Natural killer cell (primary cell): ENCODE data around the gene BPHL. TPM values are rescaled to one million over a fixed set of nuclear protein-coding genes. Genes with fewer than 3 reads are reported as not detected.

Source experiments
- ATAC-seq, 3 donors: fragments of 150-1000 bp in 2 of 3; fragments of 200-7000 bp in 1 of 3; cut with Tn5 transposase; 1 replicate in 1 of 3; 2 replicates in 2 of 3; pipeline ENCODE4 v1.10.0; 2021; ENCODE audit warnings: mild to moderate bottlenecking in 2 of 3, moderate library complexity in 2 of 3
- DNase-seq, 2 donors: peaks; one replicate each; pipeline versions ENCODE4 v3.0.0 to v3.0.0-alpha.2; 2013 to 2021; ENCODE audit warnings: mixed read lengths in 1 of 2
- H3K27ac ChIP-seq: one replicate; pipeline ENCODE4 v1.5.1; 2013; ENCODE audit warnings: mild to moderate bottlenecking, low read length
- H3K27me3 ChIP-seq: one replicate; pipeline ENCODE4 v1.6.1; 2013; ENCODE audit warnings: low read length; ENCODE audit not compliant: control insufficient read depth, insufficient read depth
- H3K36me3 ChIP-seq: one replicate; pipeline ENCODE4 v1.6.1; 2013; ENCODE audit warnings: low read length; ENCODE audit not compliant: control insufficient read depth, insufficient read depth
- H3K4me1 ChIP-seq: one replicate; pipeline ENCODE4 v1.6.1; 2013; ENCODE audit warnings: low read length; ENCODE audit not compliant: control insufficient read depth, insufficient read depth
- H3K4me3 ChIP-seq: one replicate; pipeline ENCODE4 v1.5.1; 2013; ENCODE audit warnings: low read length
- H3K9me3 ChIP-seq: one replicate; pipeline ENCODE4 v1.6.1; 2013; ENCODE audit warnings: low read length; ENCODE audit not compliant: control insufficient read depth, insufficient read depth
- H3K27ac Mint-ChIP-seq, 2 donors: one replicate each; pipeline ENCODE4 v1.8.0; 2022; ENCODE audit warnings: mild to moderate bottlenecking in 2 of 2, mixed read lengths in 2 of 2, moderate library complexity in 1 of 2
- H3K27me3 Mint-ChIP-seq, 2 donors: one replicate each; pipeline ENCODE4 v1.8.0; 2022; ENCODE audit warnings: low read depth in 2 of 2, mixed read lengths in 2 of 2
- H3K36me3 Mint-ChIP-seq: one replicate; pipeline ENCODE4 v1.8.0; 2022; ENCODE audit warnings: mixed read lengths
- H3K4me1 Mint-ChIP-seq, 2 donors: one replicate each; pipeline ENCODE4 v1.8.0; 2022; ENCODE audit warnings: mixed read lengths in 2 of 2
- H3K4me3 Mint-ChIP-seq: one replicate; pipeline ENCODE4 v1.8.0; 2022; ENCODE audit warnings: mild to moderate bottlenecking, moderate library complexity, mixed read lengths
- H3K9me3 Mint-ChIP-seq, 2 donors: one replicate each; pipeline ENCODE4 v1.8.0; 2022; ENCODE audit warnings: mixed read lengths in 2 of 2
- CTCF ChIP-seq: fragments of 200-600 bp; IDR thresholded peaks from one replicate; pipeline ENCODE4 v1.8.0; 2022; ENCODE audit warnings: antibody characterized with exemption
- WGBS: methylation state at CpG from one replicate; pipeline ENCODE4 v1.1.7; 2013; ENCODE audit warnings: missing lambda C conversion rate; ENCODE audit not compliant: insufficient coverage; 5-methylcytosine and 5-hydroxymethylcytosine counted together
- intact Hi-C: fragments of 100-400 bp; cut with micrococcal nuclease; formaldehyde crosslinking; loops from one replicate; pipeline ENCODE4 v1.14.2; 2022
- total RNA-seq, 4 donors: library from RNA; stranded (reverse); fragments of 120-200 nt in 1 of 4; gene quantifications; one replicate each; pipeline versions ENCODE4 v1.2.3 to v1.2.4, GENCODE V29; 2013 to 2022

BPHL gene
- total RNA-seq, 3 donors from 2014 or later (not counting 1 experiment from before 2014, with no cell fraction given) = 2.9 to 5.9 (median 5.7) TPM

- no peak for TF ChIP-seq CTCF
- H3K4me1 Mint-ChIP-seq = no peaks in the 10 kb centered on the region
- no peak overlapping the region for H3K4me3 Mint-ChIP-seq
- peaks cover 5% of the 10 kb centered on the region for H3K36me3 ChIP-seq
- no peaks in the 10 kb centered on the region for H3K27me3 Mint-ChIP-seq
- no peaks in the 10 kb centered on the region for H3K9me3 Mint-ChIP-seq
- peaks cover 11% of the 10 kb centered on the region for H3K36me3 Mint-ChIP-seq
- H3K27me3 ChIP-seq = no peaks in the 10 kb centered on the region
- H3K27ac Mint-ChIP-seq = no peak overlapping the region
- H3K9me3 ChIP-seq = no peaks in the 10 kb centered on the region
- ATAC-seq (no peak), DNase-seq (no peak)
- 98% methylated on average over 6 of the region's 6 CpGs for WGBS
- intact Hi-C loops = no loop called here
- H3K4me1 ChIP-seq = peaks cover 5% of the 10 kb centered on the region
- H3K27ac ChIP-seq = no peak overlapping the region
- H3K4me3 ChIP-seq = no peak overlapping the region
Measured at GRCh38 chr6:3143158-3143557, 24.6 kb downstream of the BPHL start.

GRCh38 chr6:3144571-3144970 is 26.1 kb downstream of the BPHL start:
- Mint-ChIP-seq H3K9me3 (no peaks in the 10 kb centered on the region), H3K27ac (no peak overlapping the region), H3K4me3 (no peak overlapping the region), H3K36me3 (no peaks in the 10 kb centered on the region), H3K4me1 (no peaks in the 10 kb centered on the region), H3K27me3 (no peaks in the 10 kb centered on the region)
- intact Hi-C loops = no loop called here
- Histone ChIP-seq H3K4me3 (no peak overlapping the region), H3K36me3 (peaks cover 2% of the 10 kb centered on the region), H3K4me1 (peaks cover 1% of the 10 kb centered on the region), H3K9me3 (no peaks in the 10 kb centered on the region), H3K27ac (no peak overlapping the region), H3K27me3 (no peaks in the 10 kb centered on the region)
- ATAC-seq = no peak
- no peak for TF ChIP-seq CTCF
- DNase-seq = no peak
- 83% methylated on average over 8 of the region's 8 CpGs for WGBS

DNA sequence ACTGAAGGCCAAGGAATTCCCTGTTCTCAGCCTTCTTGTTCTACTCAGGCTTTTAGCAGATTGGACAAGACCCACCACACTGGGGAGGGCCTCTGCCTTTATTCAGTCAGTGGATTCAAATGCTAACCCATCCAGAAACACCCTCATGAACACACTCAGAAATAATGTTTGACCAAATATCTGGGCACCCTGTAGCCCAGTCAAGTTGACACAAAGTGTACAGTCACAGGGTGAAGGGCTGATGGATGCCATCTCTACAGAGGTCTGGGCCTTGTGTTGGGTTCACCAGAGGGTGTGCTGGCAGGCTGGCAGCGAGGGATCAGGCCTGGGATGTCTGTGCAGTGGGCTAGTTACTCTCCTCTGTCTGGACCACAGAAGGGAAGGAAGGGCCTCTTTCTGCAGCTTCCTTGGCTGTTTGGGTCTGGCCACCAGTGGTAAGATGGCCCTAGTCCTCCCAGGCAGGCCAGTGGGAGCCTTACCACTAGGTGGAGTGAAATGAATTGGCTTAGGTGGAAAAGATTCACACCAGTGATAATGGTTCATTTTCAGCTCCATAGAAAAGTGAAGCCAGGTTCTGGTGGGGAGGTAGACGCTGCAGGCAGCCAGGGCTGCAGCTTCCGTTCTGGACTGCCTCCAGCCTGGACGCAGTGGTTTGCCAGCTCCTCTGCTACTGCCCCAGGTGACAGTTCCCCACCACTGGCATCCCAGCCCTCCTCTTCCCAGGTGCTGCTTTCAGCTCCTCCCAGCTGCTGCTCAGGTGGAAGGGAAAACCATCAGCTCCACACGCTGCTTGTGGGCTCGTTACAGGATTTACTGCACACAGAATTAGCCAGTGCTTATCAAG is 29.6 kb downstream of the BPHL start:
- no peaks in the 10 kb centered on the region for H3K9me3 Mint-ChIP-seq
- no peak for TF ChIP-seq CTCF
- WGBS = 95% methylated on average over 6 of the region's 6 CpGs
- no peaks in the 10 kb centered on the region for H3K27me3 Mint-ChIP-seq
- no peaks in the 10 kb centered on the region for H3K36me3 ChIP-seq
- no peak overlapping the region for H3K4me3 Mint-ChIP-seq
- DNase-seq (no peak), ATAC-seq (no peak)
- H3K4me1 ChIP-seq = no peaks in the 10 kb centered on the region
- no peak overlapping the region for H3K27ac ChIP-seq
- H3K4me1 Mint-ChIP-seq = no peaks in the 10 kb centered on the region
- intact Hi-C loops = no loop called here
- H3K36me3 Mint-ChIP-seq = no peaks in the 10 kb centered on the region
- H3K9me3 ChIP-seq = no peaks in the 10 kb centered on the region
- H3K27ac Mint-ChIP-seq = no peak overlapping the region
- H3K27me3 ChIP-seq = no peaks in the 10 kb centered on the region
- H3K4me3 ChIP-seq = no peak overlapping the region

DNA sequence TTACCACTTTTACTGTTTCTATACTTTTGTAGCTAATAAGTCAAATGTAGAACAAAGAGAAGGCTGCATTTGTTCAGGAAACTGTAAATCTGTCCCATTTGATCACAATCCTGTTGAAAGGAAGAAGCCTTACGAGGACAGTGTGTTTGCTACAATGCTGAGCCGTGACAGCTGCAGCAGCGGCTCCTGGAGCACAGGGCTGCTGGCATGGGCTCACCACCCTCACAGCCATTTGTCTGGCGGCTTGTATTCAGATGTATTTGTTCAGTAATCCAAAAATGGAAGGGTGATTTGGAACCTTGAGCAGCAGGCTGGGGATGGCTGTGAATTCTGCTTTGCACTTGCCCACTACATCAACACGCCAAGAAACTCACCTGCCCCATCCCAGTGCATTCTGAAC is 33.2 kb downstream of the BPHL start:
- WGBS = 96% methylated on average over 5 of the region's 5 CpGs

More for the DNA sequence above, 33.2 kb downstream of the BPHL start:
- Histone ChIP-seq H3K27me3 (peaks cover 1% of the 10 kb centered on the region), H3K4me3 (no peak overlapping the region), H3K36me3 (no peaks in the 10 kb centered on the region), H3K9me3 (no peaks in the 10 kb centered on the region), H3K27ac (no peak overlapping the region), H3K4me1 (peaks cover 7% of the 10 kb centered on the region)
- Mint-ChIP-seq H3K9me3 (no peaks in the 10 kb centered on the region), H3K27ac (no peak overlapping the region), H3K4me3 (no peak overlapping the region), H3K27me3 (peaks cover 0 to 4% of the 10 kb centered on the region in 2 donors), H3K4me1 (peaks cover 0 to 8% of the 10 kb centered on the region in 2 donors), H3K36me3 (no peaks in the 10 kb centered on the region)
- no peak for TF ChIP-seq CTCF
- intact Hi-C loops = no loop called here
- no peak for DNase-seq
- no peak for ATAC-seq
